Measurements from ENCODE around the gene OR6B3.

Gene OR6B3

DNA sequence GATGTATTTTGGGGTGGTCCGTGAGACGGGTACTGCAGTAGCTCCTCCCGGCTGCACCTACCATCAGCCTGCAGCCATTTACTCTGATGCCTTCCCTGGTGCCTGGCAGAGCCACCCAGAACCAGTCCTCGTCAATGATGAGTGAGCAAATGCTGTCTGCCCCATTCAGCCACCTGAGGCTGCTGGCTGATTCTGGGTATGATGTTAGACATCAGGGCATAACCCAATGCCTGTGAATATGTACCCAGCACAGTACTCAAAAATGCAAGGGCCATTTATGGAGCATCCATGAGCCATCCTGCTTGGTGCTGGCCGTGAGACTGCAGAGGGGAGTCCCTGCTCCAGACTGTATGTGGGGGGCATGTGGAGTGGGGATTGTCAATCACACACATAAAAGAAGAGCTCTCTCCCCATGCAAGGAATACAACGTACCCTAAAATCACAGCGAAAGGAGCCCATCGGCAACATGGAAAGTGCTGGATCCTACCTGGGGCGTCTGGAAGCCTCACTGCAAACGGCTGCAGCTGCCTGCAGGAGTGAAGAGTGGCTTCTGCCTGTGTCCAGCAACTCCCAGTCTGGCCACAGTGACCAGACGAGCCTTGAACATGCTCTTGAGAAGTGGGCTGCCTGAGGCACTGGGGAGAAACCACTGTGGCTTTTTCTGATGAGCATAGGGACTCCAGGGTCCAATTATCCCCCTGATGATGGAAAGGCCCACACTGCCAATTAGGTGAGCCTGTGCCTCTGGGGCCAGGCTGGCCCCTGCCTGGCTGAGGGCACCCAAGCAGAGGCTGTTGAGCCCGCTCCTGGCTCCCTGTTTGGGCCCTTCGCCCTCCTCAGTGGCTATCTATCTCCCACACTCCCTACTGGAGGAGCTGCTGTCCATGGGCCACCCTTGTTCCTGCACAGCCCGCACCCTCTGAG is 20.7 kb downstream of the OR6B3 start:
- DNase-seq (ENCODE audit: low spot score in 2 of 2): no peak
- no peak for ATAC-seq (ENCODE audit: low read depth)

DNA sequence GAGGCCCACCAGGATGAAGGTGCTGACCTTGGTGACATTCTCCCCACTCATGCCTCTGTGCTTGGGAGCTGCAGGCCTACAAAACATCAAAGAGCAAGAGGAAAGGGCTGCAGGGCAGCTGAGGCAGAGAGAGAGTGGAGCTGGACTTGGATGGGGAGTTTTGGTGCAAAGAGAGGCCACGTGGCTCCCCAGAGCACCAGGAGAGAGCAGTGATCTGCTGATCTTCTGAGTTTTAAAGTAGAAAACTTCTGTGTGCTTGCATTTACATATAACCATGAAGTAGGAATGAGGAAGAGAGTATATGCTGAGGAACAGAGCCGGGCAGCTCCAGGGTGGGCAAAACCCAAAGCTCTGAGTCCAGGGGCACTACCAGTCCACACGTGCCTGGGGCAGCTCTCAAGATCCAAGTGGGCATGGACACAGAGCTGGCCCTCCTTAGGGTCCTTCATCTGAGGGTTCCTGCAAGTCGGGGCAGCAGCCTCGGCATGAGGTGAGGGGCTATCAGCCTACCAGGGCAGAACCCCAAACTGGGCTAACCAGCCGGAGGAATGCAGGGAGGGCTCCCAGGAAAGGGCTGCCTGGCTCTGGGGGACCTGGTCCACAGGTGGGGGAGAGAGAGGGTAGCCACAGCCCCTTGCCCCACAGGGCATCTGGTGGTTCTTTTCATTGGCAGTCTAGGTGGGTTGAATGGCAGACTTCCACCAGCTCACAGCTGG is 22.8 kb downstream of the OR6B3 start, which contains the start of gene OR6B2:
TSS of gene OR6B2 (minus strand) at position 51 of the 716 bp plus-strand sequence. CDS start at position 51, 0 bp downstream.
- Mint-ChIP-seq H3K27ac (no peak within 1 kb of the TSS), H3K9me3 (no peaks in the 10 kb centered on the region), H3K36me3 (no peaks in the 10 kb centered on the region), H3K27me3 (peaks cover 8% of the 10 kb centered on the region), H3K4me1 (no peaks in the 10 kb centered on the region), H3K4me3 (no peak within 1 kb of the TSS)
- ATAC-seq (ENCODE audit: low read depth) (no peak), DNase-seq (ENCODE audit: low spot score in 2 of 2) (no peak)

More for the DNA sequence above, 20.7 kb downstream of the OR6B3 start:
- Mint-ChIP-seq H3K36me3 (no peaks in the 10 kb centered on the region), H3K4me1 (no peaks in the 10 kb centered on the region), H3K27me3 (peaks cover 8% of the 10 kb centered on the region), H3K4me3 (no peak overlapping the region), H3K9me3 (no peaks in the 10 kb centered on the region), H3K27ac (no peak overlapping the region)

DNA sequence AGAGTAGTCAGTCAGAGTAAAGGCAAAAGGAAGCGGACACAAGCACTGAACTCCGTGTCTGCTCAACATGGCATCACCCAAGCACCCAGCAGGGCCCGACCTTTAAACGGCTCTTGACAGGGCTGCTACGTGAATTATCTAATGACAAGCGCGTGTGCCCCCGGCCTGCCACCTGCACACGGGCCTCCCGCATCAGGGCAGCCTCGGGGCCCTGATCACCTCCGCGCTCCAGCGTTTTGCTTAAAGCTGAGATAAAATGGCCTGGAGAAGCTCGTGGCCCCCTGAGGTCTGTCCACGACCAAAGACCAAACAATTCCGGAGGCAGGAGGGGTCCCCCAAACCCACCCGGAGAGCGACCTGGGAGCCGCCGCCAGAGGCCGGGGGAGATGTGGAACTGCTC is 28.6 kb downstream of the OR6B3 start:
- ATAC-seq (ENCODE audit: low read depth): peak; percentile 38

DNA sequence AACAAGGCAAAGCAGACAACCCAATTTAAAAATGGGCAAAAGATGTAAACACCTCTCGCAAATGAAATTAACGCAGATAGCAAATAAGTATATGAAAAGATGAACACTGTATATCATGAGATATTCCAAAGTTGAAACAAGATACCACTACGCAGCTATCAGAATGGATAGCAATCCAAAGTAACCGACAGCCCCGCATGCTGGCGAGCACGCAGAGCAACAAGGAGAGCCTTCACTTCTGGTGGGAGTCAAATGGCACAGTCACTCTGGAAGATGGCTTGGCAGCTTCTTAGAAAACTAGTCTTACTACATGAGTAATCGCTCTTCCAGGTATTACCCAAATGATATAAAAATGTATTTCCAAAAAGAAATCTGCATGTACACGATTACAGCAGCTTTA is 29.5 kb downstream of the OR6B3 start:
- Mint-ChIP-seq H3K36me3 (peaks cover 10% of the 10 kb centered on the region), H3K9me3 (no peaks in the 10 kb centered on the region), H3K4me3 (peak overlapping the region; percentile 92), H3K27me3 (no peaks in the 10 kb centered on the region), H3K27ac (peak overlapping the region; percentile 93), H3K4me1 (peaks cover 24% of the 10 kb centered on the region)
- no peak for DNase-seq (ENCODE audit: low spot score in 2 of 2)
- no peak for ATAC-seq (ENCODE audit: low read depth)

More for the DNA sequence above, 28.6 kb downstream of the OR6B3 start:
- Mint-ChIP-seq H3K4me1 (peaks cover 21% of the 10 kb centered on the region), H3K27me3 (peaks cover 4% of the 10 kb centered on the region), H3K4me3 (peak overlapping the region; percentile 92), H3K27ac (peak overlapping the region; percentile 93), H3K9me3 (no peaks in the 10 kb centered on the region), H3K36me3 (peaks cover 6% of the 10 kb centered on the region)
- no peak for DNase-seq (ENCODE audit: low spot score in 2 of 2)

DNA sequence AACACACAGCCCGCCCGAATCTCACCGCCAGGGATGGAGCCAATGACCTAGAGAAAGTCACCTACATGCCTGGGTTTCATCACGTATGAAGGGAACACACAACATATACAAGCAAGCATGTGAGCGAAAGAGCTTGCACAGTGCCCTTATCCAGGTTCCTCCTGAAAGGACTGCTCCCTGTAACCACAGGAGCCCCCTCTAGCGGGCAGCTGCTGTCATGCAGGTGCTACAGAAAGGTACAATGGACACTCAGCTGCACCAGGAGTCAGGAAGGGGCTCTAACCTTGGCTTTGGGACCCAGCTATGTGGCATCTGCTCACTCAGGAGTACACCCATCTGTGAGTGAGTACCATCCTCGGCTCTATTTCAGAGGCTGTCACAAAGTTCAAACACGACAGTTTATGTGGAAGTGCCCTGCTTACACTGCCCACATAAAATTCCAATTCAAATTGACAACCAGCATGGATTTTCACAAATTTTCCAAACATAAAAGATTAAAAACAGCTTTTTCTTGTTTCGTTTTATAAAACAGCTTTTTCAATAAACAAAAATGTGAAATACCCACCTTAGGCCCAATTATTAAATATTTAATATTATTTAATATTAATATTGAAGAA is 31.7 kb downstream of the OR6B3 start:
- DNase-seq (ENCODE audit: low spot score in 2 of 2) (peak; percentile 46 to 54), ATAC-seq (ENCODE audit: low read depth) (no peak)
- Mint-ChIP-seq H3K4me3 (no peak overlapping the region), H3K36me3 (peaks cover 21% of the 10 kb centered on the region), H3K27me3 (no peaks in the 10 kb centered on the region), H3K4me1 (peaks cover 24% of the 10 kb centered on the region), H3K9me3 (no peaks in the 10 kb centered on the region), H3K27ac (no peak overlapping the region)

GRCh38 chr2:240018071-240018750 is 35.1 kb downstream of the OR6B3 start:
- no peak for DNase-seq (ENCODE audit: low spot score in 2 of 2)

DNA sequence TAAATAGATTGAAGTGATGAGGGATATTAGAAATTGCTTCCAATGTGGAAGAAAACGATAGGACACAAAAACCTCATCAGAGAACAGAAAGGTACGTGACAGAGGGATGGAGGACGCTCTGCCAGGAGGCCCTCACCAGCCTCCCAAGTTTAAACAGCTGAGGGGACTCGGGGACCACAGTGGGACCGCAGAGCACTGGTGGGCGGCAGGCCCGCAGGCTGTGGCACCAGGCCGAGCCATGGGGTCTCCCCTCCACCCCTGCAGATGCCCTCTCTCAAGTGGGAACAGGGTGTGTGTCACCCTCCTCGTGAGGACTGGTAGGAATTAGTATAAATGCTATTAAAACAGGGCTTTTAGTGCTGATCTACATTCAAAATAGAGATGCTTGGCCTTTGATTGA is 39.0 kb downstream of the OR6B3 start:
- no peaks in the 10 kb centered on the region for H3K9me3 Mint-ChIP-seq
- no peaks in the 10 kb centered on the region for H3K27me3 Mint-ChIP-seq
- ATAC-seq (ENCODE audit: low read depth) (no peak), DNase-seq (ENCODE audit: low spot score in 2 of 2) (no peak)
- no peak overlapping the region for H3K4me3 Mint-ChIP-seq
- peaks cover 40% of the 10 kb centered on the region for H3K36me3 Mint-ChIP-seq
- H3K27ac Mint-ChIP-seq: no peak overlapping the region
- peaks cover 5% of the 10 kb centered on the region for H3K4me1 Mint-ChIP-seq

More at GRCh38 chr2:240018071-240018750, 35.1 kb downstream of the OR6B3 start:
- Mint-ChIP-seq H3K4me3 (no peak overlapping the region), H3K27me3 (no peaks in the 10 kb centered on the region), H3K27ac (no peak overlapping the region), H3K4me1 (peaks cover 14% of the 10 kb centered on the region), H3K9me3 (no peaks in the 10 kb centered on the region), H3K36me3 (peaks cover 33% of the 10 kb centered on the region)
- ATAC-seq (ENCODE audit: low read depth): no peak

DNA sequence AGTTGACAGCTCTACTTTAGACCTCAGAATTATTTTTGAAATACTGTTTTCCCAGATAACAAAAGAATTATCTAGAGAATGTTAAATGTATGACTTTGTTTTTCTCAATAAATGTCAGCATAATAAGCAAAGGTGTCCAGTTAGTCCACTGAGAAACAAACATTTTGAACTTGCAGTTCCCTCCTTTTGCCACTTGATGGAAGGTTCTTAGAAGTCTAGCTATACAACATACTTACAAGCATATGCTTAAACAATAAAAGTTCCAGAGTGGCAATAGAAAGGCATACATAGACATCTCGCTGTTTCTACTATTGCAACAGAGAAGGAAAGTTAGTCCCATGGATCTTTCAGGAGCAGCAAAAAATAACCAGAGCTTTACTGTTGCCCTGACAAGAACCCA is 40.0 kb downstream of the OR6B3 start:
- Mint-ChIP-seq H3K27me3 (no peaks in the 10 kb centered on the region), H3K27ac (no peak overlapping the region), H3K36me3 (peaks cover 39% of the 10 kb centered on the region), H3K4me3 (no peak overlapping the region), H3K4me1 (peaks cover 3% of the 10 kb centered on the region), H3K9me3 (no peaks in the 10 kb centered on the region)
- DNase-seq (ENCODE audit: low spot score in 2 of 2) (no peak), ATAC-seq (ENCODE audit: low read depth) (no peak)

GRCh38 chr2:240002983-240003382 is 50.3 kb downstream of the OR6B3 start:
- ATAC-seq (ENCODE audit: low read depth): no peak
- Mint-ChIP-seq H3K9me3 (no peaks in the 10 kb centered on the region), H3K4me1 (no peaks in the 10 kb centered on the region), H3K27me3 (no peaks in the 10 kb centered on the region), H3K4me3 (no peak overlapping the region), H3K27ac (no peak overlapping the region), H3K36me3 (peaks cover 37% of the 10 kb centered on the region)
- DNase-seq (ENCODE audit: low spot score in 2 of 2): no peak

DNA sequence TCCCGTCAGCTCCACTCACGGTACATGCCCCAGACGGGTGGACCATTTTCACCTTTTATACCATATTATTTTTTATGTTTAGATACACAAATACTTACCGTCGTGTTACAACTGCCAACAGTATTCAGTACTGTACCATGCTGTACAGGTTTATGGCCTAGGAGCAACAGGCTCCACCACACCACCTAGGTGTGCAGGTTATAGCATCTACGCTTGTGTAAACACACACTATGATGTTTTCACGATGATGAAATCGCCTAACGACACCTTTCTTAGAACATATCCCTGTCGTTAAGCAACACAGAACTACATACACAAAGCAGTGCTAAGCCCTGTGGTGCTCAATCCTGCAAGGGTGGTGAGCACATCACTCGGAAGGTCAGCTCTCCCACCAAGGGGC is 52.6 kb downstream of the OR6B3 start:
- no peaks in the 10 kb centered on the region for H3K9me3 Mint-ChIP-seq
- H3K4me3 Mint-ChIP-seq: no peak overlapping the region
- no peak overlapping the region for H3K27ac Mint-ChIP-seq
- H3K4me1 Mint-ChIP-seq: no peaks in the 10 kb centered on the region
- DNase-seq (ENCODE audit: low spot score in 2 of 2): no peak
- no peaks in the 10 kb centered on the region for H3K27me3 Mint-ChIP-seq
- H3K36me3 Mint-ChIP-seq: peaks cover 33% of the 10 kb centered on the region
- no peak for ATAC-seq (ENCODE audit: low read depth)

DNA sequence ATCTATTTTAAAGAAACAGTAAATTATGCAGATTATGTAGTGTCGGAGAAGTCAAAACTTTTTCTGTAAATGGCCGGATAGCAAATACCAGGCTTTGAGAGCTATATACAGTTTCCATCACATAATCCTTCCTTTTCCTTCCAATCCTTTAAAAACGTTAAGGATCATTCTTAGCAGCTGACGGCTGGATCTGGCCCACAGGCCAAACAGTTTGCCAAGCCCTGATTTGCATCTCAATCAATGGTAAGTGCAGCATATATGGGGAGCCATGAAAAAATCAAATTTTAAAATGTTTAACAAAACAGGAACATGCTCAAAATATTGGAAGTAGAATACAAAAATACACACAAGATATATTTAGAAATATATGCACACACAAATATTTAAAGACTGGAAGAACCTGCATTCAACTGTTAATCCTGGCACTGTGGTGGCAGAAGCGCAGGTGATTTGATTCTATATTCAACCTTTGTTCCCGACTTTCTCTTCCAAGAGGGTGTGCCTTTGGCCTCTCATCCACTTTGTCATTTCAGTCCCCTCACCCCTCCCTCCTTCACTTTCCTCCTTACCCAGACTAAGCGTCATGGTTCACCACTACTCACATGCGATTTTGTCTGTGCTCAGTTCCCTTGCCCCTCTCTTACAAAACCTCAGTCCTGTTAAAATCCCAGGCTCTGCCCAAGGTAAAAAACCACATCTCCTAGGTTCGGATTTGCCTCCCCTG is 55.5 kb downstream of the OR6B3 start:
- Mint-ChIP-seq H3K4me1 (no peaks in the 10 kb centered on the region), H3K9me3 (no peaks in the 10 kb centered on the region), H3K27me3 (no peaks in the 10 kb centered on the region), H3K36me3 (peaks cover 31% of the 10 kb centered on the region), H3K27ac (peak overlapping the region; percentile 51), H3K4me3 (no peak overlapping the region)
- no peak for ATAC-seq (ENCODE audit: low read depth)
- no peak for DNase-seq (ENCODE audit: low spot score in 2 of 2)

Measured in memory B cell (primary cell).